HepG2 (cell line): Measurements from ENCODE around the gene RCBTB2. TPM values are rescaled to one million over a fixed set of nuclear protein-coding genes. Genes with fewer than 3 reads are reported as not detected.
A peak's percentile ranks its signal among the peaks of the same experiment; 100 is the strongest.

Experiments
- ATAC-seq: fragments of 200-7000 bp; cut with Tn5 transposase; 3 replicates; pipeline ENCODE4 v1.9.1; 2020; ENCODE audit warnings: mild to moderate bottlenecking, moderate library complexity
- BruUV-seq: library from RNA; stranded (reverse); fragments of 400-500 nt; replicated peaks from 2 replicates; lab custom pipeline; 2021; lab: Mats Ljungman, UMichigan
- CTCF ChIA-PET: fragments of 300-600 bp; formaldehyde crosslinking; extraction: SDS; loops from one replicate; lab custom pipeline; 2021; ENCODE audit warnings: low total read pairs, inconsistent platforms, low intra/inter-chr PET ratio; lab: Yijun Ruan, JAX
- POLR2A ChIA-PET: fragments of 350-600 bp; sonication (Branson Sonifier 250); formaldehyde crosslinking; loops from one replicate; lab custom pipeline; 2020; ENCODE audit warnings: antibody characterized with exemption, inconsistent platforms; lab: Yijun Ruan, JAX
- DNase-seq: peaks from one replicate; pipeline ENCODE4 v3.0.0-alpha.2; 2015; ENCODE audit warnings: low spot score
- FAIRE-seq: peaks from 3 replicates; lab custom pipeline; 2011; peaks lifted over from hg19 to GRCh38; lab: Jason Lieb, UNC
- H2AFZ ChIP-seq: one replicate; pipeline ENCODE4 v1.6.1; 2011; ENCODE audit warnings: low read length, inconsistent platforms
- H3K27ac ChIP-seq: fragments of 300-600 bp; 3 replicates; pipeline ENCODE4 v1.8.0; 2011; ENCODE audit warnings: mixed run types, mild to moderate bottlenecking, mixed read lengths, low read length, inconsistent platforms; ENCODE audit not compliant: insufficient read depth; ENCODE audit errors: extremely low read length
- H3K27me3 ChIP-seq, 2 experiments: fragments of 200-600 bp in 1 of 2; 2 replicates in 1 of 2; 3 replicates in 1 of 2; pipeline versions ENCODE4 v1.6.0 to v1.8.0; 2011; ENCODE audit warnings: low read length in 2 of 2, mild to moderate bottlenecking in 2 of 2, moderate library complexity in 2 of 2, inconsistent platforms in 1 of 2; ENCODE audit not compliant: insufficient read depth in 2 of 2, control insufficient read depth in 1 of 2
- H3K36me3 ChIP-seq, 2 experiments: fragments of 200-600 bp in 1 of 2; replicated peaks in 1 of 2; 2 replicates in 1 of 2; 3 replicates in 1 of 2; pipeline versions ENCODE4 v1.5.1 to v1.8.0; 2011; ENCODE audit warnings: low read length in 2 of 2, inconsistent platforms in 1 of 2; ENCODE audit not compliant: insufficient read depth in 2 of 2, control insufficient read depth in 1 of 2
- H3K4me1 ChIP-seq: 2 replicates; pipeline ENCODE4 v1.5.1; 2012; ENCODE audit warnings: low read length, inconsistent platforms; ENCODE audit not compliant: insufficient read depth
- H3K4me2 ChIP-seq: 2 replicates; pipeline ENCODE4 v1.6.0; 2011; ENCODE audit warnings: low read depth, low read length, inconsistent platforms
- H3K4me3 ChIP-seq, 3 experiments: fragments of 200-600 bp in 1 of 3; sonication (generic), shearing (Covaris generic) in 1 of 3; replicated peaks in 1 of 3; 2 replicates each; pipeline ENCODE4 v1.5.1; 2011 to 2016; ENCODE audit warnings: low read length in 3 of 3, inconsistent platforms in 2 of 3, low read depth in 2 of 3, mild to moderate bottlenecking in 2 of 3, control low read depth in 1 of 3, mixed read lengths in 1 of 3; ENCODE audit not compliant: insufficient read depth in 1 of 3
- H3K79me2 ChIP-seq: one replicate; pipeline ENCODE4 v1.6.1; 2011; ENCODE audit warnings: low read length, inconsistent platforms; ENCODE audit not compliant: insufficient read depth
- H3K9ac ChIP-seq: 2 replicates; pipeline ENCODE4 v1.6.0; 2011; ENCODE audit warnings: mild to moderate bottlenecking, low read depth, low read length, inconsistent platforms; ENCODE audit not compliant: insufficient read depth
- H3K9me3 ChIP-seq: 2 replicates; pipeline ENCODE4 v1.5.1; 2012; ENCODE audit warnings: mild to moderate bottlenecking, low read length
- H4K20me1 ChIP-seq: 2 replicates; pipeline ENCODE4 v1.6.0; 2011; ENCODE audit warnings: inconsistent platforms, mild to moderate bottlenecking, low read length, moderate library complexity; ENCODE audit not compliant: insufficient read depth
- CEBPB ChIP-seq: IDR thresholded peaks from 2 replicates; pipeline ENCODE4 v1.6.1; 2011; ENCODE audit warnings: low read depth, low read length, improper control_type of control experiment, borderline replicate concordance
- CEBPG ChIP-seq: IDR thresholded peaks from 2 replicates; pipeline ENCODE4 v1.6.1; 2016
- FOXC1 ChIP-seq: sonication (generic); formaldehyde crosslinking; IDR thresholded peaks from 2 replicates; pipeline ENCODE4 v1.8.0; 2022; ENCODE audit warnings: mild to moderate bottlenecking, missing genetic modification reagents, borderline replicate concordance
- HNRNPLL ChIP-seq: fragments of 200-400 bp; formaldehyde crosslinking; IDR thresholded peaks from 2 replicates; pipeline ENCODE4 v1.6.1; 2017; ENCODE audit warnings: mild to moderate bottlenecking, low read depth, low read length; ENCODE audit not compliant: poor library complexity, severe bottlenecking
- KLF16 ChIP-seq, 2 experiments: sonication (generic) in 1 of 2; formaldehyde crosslinking in 1 of 2; IDR thresholded peaks; 2 replicates each; pipeline versions ENCODE4 v1.6.1 to v1.8.0; 2016 to 2023; ENCODE audit warnings: missing genetic modification reagents in 2 of 2, missing compliant biosample characterization in 1 of 2
- NCOA5 ChIP-seq: sonication (generic); formaldehyde crosslinking; IDR thresholded peaks from 2 replicates; pipeline ENCODE4 v1.4.0; 2020; ENCODE audit warnings: missing genetic modification reagents
- RFX3 ChIP-seq: IDR thresholded peaks from 2 replicates; pipeline ENCODE4 v1.6.1; 2016; ENCODE audit warnings: missing biosample characterization, missing genetic modification reagents
- ZBTB4 ChIP-seq: sonication (generic); formaldehyde crosslinking; IDR thresholded peaks from 2 replicates; pipeline ENCODE4 v1.4.0; 2020; ENCODE audit warnings: missing genetic modification reagents, mild to moderate bottlenecking, borderline replicate concordance
- ZNF232 ChIP-seq: sonication (generic); formaldehyde crosslinking; IDR thresholded peaks from 2 replicates; pipeline ENCODE4 v1.4.0; 2020; ENCODE audit warnings: missing genetic modification reagents, borderline replicate concordance
- WGBS: methylation state at CpG from one replicate; pipeline ENCODE4 v1.1.6; 2017; ENCODE audit warnings: low lambda C conversion rate; 5-methylcytosine and 5-hydroxymethylcytosine counted together
- in situ Hi-C: cut with HindIII; loops from 2 replicates; pipeline ENCODE4 v1.10.0; 2017; ENCODE audit warnings: low pct_unique_long_range_greater_than_20kb; ENCODE audit not compliant: extremely low pct_ligation_motif_present
- intact Hi-C: fragments of 100-400 bp; cut with micrococcal nuclease; formaldehyde crosslinking; loops from one replicate; pipeline ENCODE4 v1.10.0; 2022; ENCODE audit not compliant: unreplicated experiment
- polyA plus RNA-seq, 8 experiments: library from polyadenylated mRNA; depleted of rRNA in 3 of 8; stranded (reverse) in 7 of 8; unstranded in 1 of 8; fragments of >200 nt; fragmentation: Illumina TruSeq in 4 of 8; extraction: Trizol in 4 of 8; gene quantifications; 2 replicates each; pipeline versions ENCODE4 v1.2.1 to v1.2.3, GENCODE V29; 2011 to 2016; ENCODE audit warnings: low read depth in 4 of 8, missing spikeins in 1 of 8, mixed read lengths in 1 of 8; ENCODE audit not compliant: insufficient read depth in 1 of 8
- total RNA-seq, 5 experiments: library from RNA; depleted of rRNA; stranded (reverse); fragments of >200 nt; fragmentation: Illumina TruSeq; extraction: Trizol; gene quantifications; 2 replicates each; pipeline ENCODE4 v1.2.3, GENCODE V29; 2016; ENCODE audit warnings: low read depth in 1 of 5

The RCBTB2 gene
- total and polyA plus RNA-seq, 2 of the 13 experiments (the other 11 are each of a cell fraction or from before 2014, with no cell fraction given): 1.9 to 2.7 TPM

- FAIRE-seq: no peak
- Histone ChIP-seq H3K9me3 (peaks cover 13% of the 10 kb centered on the region), H3K4me3 (no peak overlapping the region), H4K20me1 (no peaks in the 10 kb centered on the region), H3K36me3 (peaks cover 1 to 3% of the 10 kb centered on the region in 2 experiments; a peak in 2 of 5 replicates), H3K27me3 (no peaks in the 10 kb centered on the region), H2AFZ (no peak overlapping the region), H3K79me2 (no peaks in the 10 kb centered on the region), H3K27ac (no peak overlapping the region), H3K4me1 (no peaks in the 10 kb centered on the region), H3K9ac (no peak overlapping the region), H3K4me2 (no peak overlapping the region)
- no peak for ATAC-seq
- 88% methylated on average over 2 of the region's 2 CpGs for WGBS
- BruUV-seq: no TSS peak
- no peak for TF ChIP-seq HNRNPLL
- no peak for TF ChIP-seq FOXC1 (CRISPR knock-in tag)
- no peak for TF ChIP-seq ZNF232 (CRISPR knock-in tag)
- no peak for TF ChIP-seq NCOA5
- in situ Hi-C loops (no loop called here), intact Hi-C loops (no loop called here)
- DNase-seq: no peak
- POLR2A ChIA-PET: no interaction called here
- CTCF ChIA-PET: no interaction called here
Observed at GRCh38 chr13:48449656-48450055, 83.2 kb downstream of the RCBTB2 start.

GRCh38 chr13:48448959-48449614, 83.8 kb downstream of the RCBTB2 start:
- in situ Hi-C loops: no loop called here
- Histone ChIP-seq H3K9ac (no peak overlapping the region), H3K4me2 (no peak overlapping the region)
- BruUV-seq: no TSS peak
- TF ChIP-seq ZBTB4 (CRISPR knock-in tag): no peak
- peak; percentile 90 for TF ChIP-seq CEBPB
- TF ChIP-seq KLF16 (CRISPR knock-in tag; IDR thresholded peaks at IDR 0.05): no peak
- peak; percentile 53 for TF ChIP-seq CEBPG
- TF ChIP-seq RFX3 (CRISPR knock-in tag): no peak
- TF ChIP-seq, all 625 proteins: peak for 2
- ChIA-PET CTCF (no interaction called here), POLR2A (no interaction called here)
- H3K36me3 ChIP-seq: no peaks in the 10 kb centered on the region; a peak in 1 of 5 replicates
- peaks cover 13% of the 10 kb centered on the region for H3K9me3 ChIP-seq
- intact Hi-C loops: no loop called here
- H3K79me2 ChIP-seq: no peaks in the 10 kb centered on the region
- WGBS: 69% methylated on average over 6 of the region's 6 CpGs
- no peaks in the 10 kb centered on the region for H4K20me1 ChIP-seq
- DNase-seq: no peak
- ATAC-seq: no peak
- H3K4me1 ChIP-seq: no peaks in the 10 kb centered on the region
- no peak overlapping the region for H3K27ac ChIP-seq
- H2AFZ ChIP-seq: no peak overlapping the region
- H3K27me3 ChIP-seq: no peaks in the 10 kb centered on the region
- FAIRE-seq: no peak
- no peak overlapping the region for H3K4me3 ChIP-seq
